Astrocyte (in vitro differentiated cells and primary cell): ENCODE measurements around the gene RPS29. TPM values are rescaled to one million over a fixed set of nuclear protein-coding genes. Genes with fewer than 3 reads are reported as not detected.

ENCODE experiments used
- DNase-seq: peaks from one replicate; pipeline ENCODE4 v3.0.0-alpha.2; 2010; ENCODE audit warnings: low read depth
- FAIRE-seq: peaks from 2 replicates; lab custom pipeline; 2011; peaks lifted over from hg19 to GRCh38; lab: Jason Lieb, UNC
- H2AFZ ChIP-seq: 2 replicates; pipeline ENCODE4 v1.6.0; 2012; ENCODE audit warnings: low read depth, low read length, inconsistent platforms
- H3K27ac ChIP-seq: 2 replicates; pipeline ENCODE4 v1.5.1; 2011; ENCODE audit warnings: low read depth, low read length, inconsistent platforms
- H3K27me3 ChIP-seq: 2 replicates; pipeline ENCODE4 v1.6.0; 2011; ENCODE audit warnings: low read length, inconsistent platforms; ENCODE audit not compliant: insufficient read depth
- H3K36me3 ChIP-seq: 2 replicates; pipeline ENCODE4 v1.5.1; 2011; ENCODE audit warnings: low read length, inconsistent platforms; ENCODE audit not compliant: insufficient read depth
- H3K4me1 ChIP-seq: 2 replicates; pipeline ENCODE4 v1.5.1; 2011; ENCODE audit warnings: low read length, inconsistent platforms; ENCODE audit not compliant: insufficient read depth
- H3K4me2 ChIP-seq: 2 replicates; pipeline ENCODE4 v1.6.0; 2012; ENCODE audit warnings: low read length, inconsistent platforms
- H3K4me3 ChIP-seq: 2 replicates; pipeline ENCODE4 v1.5.1; 2011; ENCODE audit warnings: low read depth, mild to moderate bottlenecking, low read length, inconsistent platforms; ENCODE audit not compliant: insufficient read depth
- H3K79me2 ChIP-seq: 2 replicates; pipeline ENCODE4 v1.6.0; 2012; ENCODE audit warnings: mild to moderate bottlenecking, low read length, inconsistent platforms; ENCODE audit not compliant: insufficient read depth
- H3K9ac ChIP-seq: 2 replicates; pipeline ENCODE4 v1.6.0; 2012; ENCODE audit warnings: mild to moderate bottlenecking, low read length, inconsistent platforms
- H3K9me3 ChIP-seq: 2 replicates; pipeline ENCODE4 v1.5.1; 2012; ENCODE audit warnings: low read depth, mild to moderate bottlenecking, low read length, inconsistent platforms; ENCODE audit not compliant: insufficient read depth
- H4K20me1 ChIP-seq: 2 replicates; pipeline ENCODE4 v1.6.0; 2012; ENCODE audit warnings: low read length, inconsistent platforms; ENCODE audit not compliant: insufficient read depth
- H3K27ac Mint-ChIP-seq: one replicate; pipeline ENCODE4 v1.8.0; 2021; ENCODE audit warnings: mild to moderate bottlenecking, mixed read lengths; ENCODE audit not compliant: unreplicated experiment
- H3K27me3 Mint-ChIP-seq: one replicate; pipeline ENCODE4 v1.8.0; 2021; ENCODE audit warnings: low read depth, mixed read lengths; ENCODE audit not compliant: unreplicated experiment
- H3K36me3 Mint-ChIP-seq: one replicate; pipeline ENCODE4 v1.8.0; 2021; ENCODE audit warnings: low read depth, mixed read lengths; ENCODE audit not compliant: unreplicated experiment
- H3K4me1 Mint-ChIP-seq: one replicate; pipeline ENCODE4 v1.8.0; 2021; ENCODE audit warnings: low read depth, mixed read lengths; ENCODE audit not compliant: unreplicated experiment
- H3K4me3 Mint-ChIP-seq: one replicate; pipeline ENCODE4 v1.8.0; 2021; ENCODE audit warnings: mild to moderate bottlenecking, moderate library complexity, mixed read lengths; ENCODE audit not compliant: unreplicated experiment
- H3K9me3 Mint-ChIP-seq: one replicate; pipeline ENCODE4 v1.8.0; 2021; ENCODE audit warnings: mild to moderate bottlenecking, mixed read lengths; ENCODE audit not compliant: unreplicated experiment
- EZH2 ChIP-seq: IDR thresholded peaks from 2 replicates; pipeline ENCODE4 v1.6.1; 2012; ENCODE audit warnings: mild to moderate bottlenecking, low read length, inconsistent platforms; ENCODE audit not compliant: insufficient read depth
- total RNA-seq: library from RNA; stranded (reverse); gene quantifications from 2 replicates; pipeline ENCODE4 v1.2.1, GENCODE V29; 2021
- TF ChIP-seq, protein P1 (sequence below): IDR thresholded peaks from 2 replicates; pipeline ENCODE4 v1.5.1; 2011; ENCODE audit warnings: low read depth, mild to moderate bottlenecking, inconsistent platforms, low read length, moderate library complexity; ENCODE audit not compliant: insufficient read depth

The RPS29 gene
- total RNA-seq, 1 donor from 2014 or later: 1,231 TPM

DNA sequence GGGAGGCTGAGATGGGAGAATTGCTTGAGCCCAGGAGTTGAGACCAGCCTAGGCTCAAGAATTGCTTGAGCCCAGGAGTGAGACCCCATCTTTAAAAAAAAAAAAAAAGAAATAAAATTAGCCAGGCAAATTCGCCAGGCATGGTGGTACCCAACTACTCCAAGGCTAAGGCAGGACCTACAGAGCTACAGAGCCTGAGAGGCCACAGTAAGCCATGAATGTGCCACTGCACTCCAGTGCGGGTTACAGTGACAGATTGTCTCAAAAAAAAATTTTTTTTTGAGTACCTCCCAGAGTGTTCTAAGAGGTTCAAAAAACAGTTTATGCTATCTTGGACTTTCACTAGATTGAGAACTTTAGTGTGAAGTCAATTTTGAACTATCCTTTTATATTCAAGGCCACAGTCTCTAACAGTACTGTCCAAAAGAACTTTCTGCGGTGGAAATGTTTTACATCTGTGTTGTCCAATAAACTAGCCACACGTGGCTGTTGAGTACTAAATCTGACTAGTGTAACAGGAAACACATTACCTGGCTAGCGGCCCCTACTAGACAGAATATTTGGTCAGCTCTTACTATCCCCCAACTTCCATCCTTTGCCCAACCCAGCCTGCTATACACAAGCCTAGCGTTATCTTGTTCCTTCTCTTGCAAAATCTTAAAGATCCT is 31.8 kb upstream of the RPS29 start:
- peak overlapping the region; percentile 99 for H3K4me2 ChIP-seq
- Mint-ChIP-seq H3K4me3 (peak overlapping the region; percentile 98), H3K27ac (peak overlapping the region; percentile 82), H3K4me1 (peaks cover 25% of the 10 kb centered on the region), H3K9me3 (no peaks in the 10 kb centered on the region), H3K27me3 (no peaks in the 10 kb centered on the region), H3K36me3 (peaks cover 9% of the 10 kb centered on the region)
- peaks cover 66% of the 10 kb centered on the region for H3K79me2 ChIP-seq
- TF ChIP-seq, protein P1, sequence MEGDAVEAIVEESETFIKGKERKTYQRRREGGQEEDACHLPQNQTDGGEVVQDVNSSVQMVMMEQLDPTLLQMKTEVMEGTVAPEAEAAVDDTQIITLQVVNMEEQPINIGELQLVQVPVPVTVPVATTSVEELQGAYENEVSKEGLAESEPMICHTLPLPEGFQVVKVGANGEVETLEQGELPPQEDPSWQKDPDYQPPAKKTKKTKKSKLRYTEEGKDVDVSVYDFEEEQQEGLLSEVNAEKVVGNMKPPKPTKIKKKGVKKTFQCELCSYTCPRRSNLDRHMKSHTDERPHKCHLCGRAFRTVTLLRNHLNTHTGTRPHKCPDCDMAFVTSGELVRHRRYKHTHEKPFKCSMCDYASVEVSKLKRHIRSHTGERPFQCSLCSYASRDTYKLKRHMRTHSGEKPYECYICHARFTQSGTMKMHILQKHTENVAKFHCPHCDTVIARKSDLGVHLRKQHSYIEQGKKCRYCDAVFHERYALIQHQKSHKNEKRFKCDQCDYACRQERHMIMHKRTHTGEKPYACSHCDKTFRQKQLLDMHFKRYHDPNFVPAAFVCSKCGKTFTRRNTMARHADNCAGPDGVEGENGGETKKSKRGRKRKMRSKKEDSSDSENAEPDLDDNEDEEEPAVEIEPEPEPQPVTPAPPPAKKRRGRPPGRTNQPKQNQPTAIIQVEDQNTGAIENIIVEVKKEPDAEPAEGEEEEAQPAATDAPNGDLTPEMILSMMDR: no peak
- TF ChIP-seq EZH2: no peak
- H3K9me3 ChIP-seq: no peaks in the 10 kb centered on the region
- H3K4me3 ChIP-seq: peak overlapping the region; percentile 15
- peak overlapping the region; percentile 3 for H3K27ac ChIP-seq
- H3K27me3 ChIP-seq: no peaks in the 10 kb centered on the region
- H2AFZ ChIP-seq: no peak overlapping the region
- peaks cover 31% of the 10 kb centered on the region for H3K4me1 ChIP-seq
- DNase-seq (no peak), FAIRE-seq (no peak)
- peaks cover 13% of the 10 kb centered on the region for H3K36me3 ChIP-seq
- H3K9ac ChIP-seq: no peak overlapping the region
- peaks cover 51% of the 10 kb centered on the region for H4K20me1 ChIP-seq

DNA sequence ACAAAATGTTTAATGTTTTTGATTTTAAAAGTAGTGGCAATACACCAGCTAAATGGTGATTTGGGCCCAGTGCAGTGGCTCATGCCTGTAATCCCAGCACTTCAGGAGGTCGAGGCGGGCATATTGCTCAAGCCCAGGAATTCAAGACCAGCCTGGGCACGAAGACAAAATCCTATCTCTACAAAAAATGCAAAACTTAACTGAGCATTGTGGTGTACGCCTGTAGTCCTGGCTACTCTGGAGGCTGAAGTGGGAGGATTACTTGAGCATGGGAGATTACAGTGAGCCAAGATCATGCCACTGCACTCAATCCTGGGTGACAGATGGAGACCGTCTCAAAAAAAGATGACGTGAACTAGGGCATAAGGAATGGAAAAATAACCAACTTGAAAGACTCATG is 29.6 kb upstream of the RPS29 start:
- H3K36me3 ChIP-seq: peaks cover 13% of the 10 kb centered on the region
- peaks cover 49% of the 10 kb centered on the region for H3K79me2 ChIP-seq
- peaks cover 19% of the 10 kb centered on the region for H3K4me1 Mint-ChIP-seq
- peaks cover 10% of the 10 kb centered on the region for H3K36me3 Mint-ChIP-seq
- no peak overlapping the region for H3K27ac Mint-ChIP-seq
- no peak for FAIRE-seq
- no peak overlapping the region for H3K27ac ChIP-seq
- H2AFZ ChIP-seq: no peak overlapping the region
- no peaks in the 10 kb centered on the region for H3K9me3 Mint-ChIP-seq
- no peaks in the 10 kb centered on the region for H3K27me3 ChIP-seq
- H3K9ac ChIP-seq: no peak overlapping the region
- no peak overlapping the region for H3K4me3 Mint-ChIP-seq
- no peak overlapping the region for H3K4me3 ChIP-seq
- no peaks in the 10 kb centered on the region for H3K9me3 ChIP-seq
- no peak for DNase-seq
- H3K4me2 ChIP-seq: no peak overlapping the region
- TF ChIP-seq, protein P1: no peak
- TF ChIP-seq EZH2: no peak
- peaks cover 23% of the 10 kb centered on the region for H3K4me1 ChIP-seq
- H4K20me1 ChIP-seq: peaks cover 31% of the 10 kb centered on the region
- no peaks in the 10 kb centered on the region for H3K27me3 Mint-ChIP-seq

DNA sequence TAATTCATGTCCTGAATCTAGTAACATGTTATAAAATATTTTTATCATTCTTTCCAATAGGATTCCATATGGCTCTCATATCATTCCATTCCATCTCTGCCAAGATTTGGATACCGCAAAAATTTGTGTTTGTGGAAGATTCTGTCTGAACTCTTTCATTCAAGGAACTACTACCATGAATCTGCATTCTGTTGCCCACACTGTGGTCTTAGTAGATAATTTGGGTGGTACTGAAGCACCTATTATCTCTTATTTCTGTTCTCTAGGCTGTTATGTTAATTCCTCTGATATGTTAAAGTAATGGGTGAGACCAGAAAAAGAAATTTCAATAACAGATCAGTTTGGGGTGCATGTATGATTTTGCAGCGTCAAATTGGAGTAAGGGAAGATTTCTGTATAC is 28.0 kb upstream of the RPS29 start:
- Mint-ChIP-seq H3K4me1 (peaks cover 19% of the 10 kb centered on the region), H3K9me3 (no peaks in the 10 kb centered on the region), H3K36me3 (peaks cover 10% of the 10 kb centered on the region), H3K27me3 (no peaks in the 10 kb centered on the region), H3K27ac (no peak overlapping the region), H3K4me3 (no peak overlapping the region)
- peaks cover 35% of the 10 kb centered on the region for H3K79me2 ChIP-seq
- peaks cover 22% of the 10 kb centered on the region for H3K4me1 ChIP-seq
- no peak overlapping the region for H3K27ac ChIP-seq
- H3K9ac ChIP-seq: no peak overlapping the region
- H3K4me3 ChIP-seq: no peak overlapping the region
- peaks cover 23% of the 10 kb centered on the region for H4K20me1 ChIP-seq
- H2AFZ ChIP-seq: no peak overlapping the region
- no peak for FAIRE-seq
- no peak overlapping the region for H3K4me2 ChIP-seq
- TF ChIP-seq EZH2: no peak
- TF ChIP-seq, protein P1: no peak
- H3K36me3 ChIP-seq: peaks cover 13% of the 10 kb centered on the region
- H3K27me3 ChIP-seq: no peaks in the 10 kb centered on the region
- no peaks in the 10 kb centered on the region for H3K9me3 ChIP-seq
- DNase-seq: no peak
